HepG2 (cell line): ENCODE measurements around the gene MPP3. TPM values are rescaled to one million over a fixed set of nuclear protein-coding genes. Genes with fewer than 3 reads are reported as not detected.

ENCODE experiments used
- CAMTA2 ChIP-seq: sonication (generic); formaldehyde crosslinking; IDR thresholded peaks from 2 replicates; pipeline ENCODE4 v1.4.0; 2020; ENCODE audit warnings: mild to moderate bottlenecking, missing genetic modification reagents, borderline replicate concordance
- FOXO1 ChIP-seq: sonication (generic); formaldehyde crosslinking; IDR thresholded peaks from 2 replicates; pipeline ENCODE4 v1.4.0; 2020; ENCODE audit warnings: missing genetic modification reagents
- HMG20A ChIP-seq: IDR thresholded peaks from 2 replicates; pipeline ENCODE4 v1.6.1; 2016; ENCODE audit warnings: borderline replicate concordance
- KDM5A ChIP-seq: fragments of 200-600 bp; sonication (generic); IDR thresholded peaks from 2 replicates; pipeline ENCODE4 v1.7.0; 2018; ENCODE audit warnings: antibody characterized with exemption, mild to moderate bottlenecking, low read length, borderline replicate concordance
- NFE2 ChIP-seq: sonication (generic); formaldehyde crosslinking; IDR thresholded peaks from 2 replicates; pipeline ENCODE4 v1.4.0; 2020; ENCODE audit warnings: missing genetic modification reagents
- POLR2AphosphoS2 ChIP-seq: IDR thresholded peaks from 2 replicates; pipeline ENCODE4 v1.6.1; 2011; ENCODE audit warnings: low read depth, low read length, improper control_type of control experiment
- POLR2AphosphoS5 ChIP-seq: IDR thresholded peaks from 2 replicates; pipeline ENCODE4 v1.6.1; 2012; ENCODE audit warnings: low read depth, low read length
- RNF2 ChIP-seq: fragments of 450-650 bp; conservative IDR thresholded peaks from 2 replicates; pipeline ENCODE4 v1.6.1; 2016; ENCODE audit warnings: low read depth
- THRA ChIP-seq: sonication (generic); formaldehyde crosslinking; IDR thresholded peaks from 2 replicates; pipeline ENCODE4 v1.4.0; 2020; ENCODE audit warnings: missing genetic modification reagents, borderline replicate concordance
- U2AF2 ChIP-seq: fragments of 200-400 bp; formaldehyde crosslinking; IDR thresholded peaks from 2 replicates; pipeline ENCODE4 v1.6.1; 2017; ENCODE audit warnings: low read depth, mild to moderate bottlenecking, low read length
- ZNF333 ChIP-seq: sonication (generic); formaldehyde crosslinking; IDR thresholded peaks from 2 replicates; pipeline ENCODE4 v1.4.0; 2020; ENCODE audit warnings: mild to moderate bottlenecking, missing genetic modification reagents, borderline replicate concordance
- ZNF503 ChIP-seq: sonication (generic); formaldehyde crosslinking; IDR thresholded peaks from 2 replicates; pipeline ENCODE4 v1.4.0; 2020; ENCODE audit warnings: missing genetic modification reagents
- ZNF549 ChIP-seq: sonication (generic); formaldehyde crosslinking; IDR thresholded peaks from 2 replicates; pipeline ENCODE4 v1.5.0; 2020; ENCODE audit warnings: missing genetic modification reagents
- ZNF564 ChIP-seq: sonication (generic); formaldehyde crosslinking; IDR thresholded peaks from 2 replicates; pipeline ENCODE4 v1.8.1; 2023; ENCODE audit warnings: mild to moderate bottlenecking, missing genetic modification reagents
- ZNF670 ChIP-seq: sonication (generic); formaldehyde crosslinking; IDR thresholded peaks from 2 replicates; pipeline ENCODE4 v1.8.0; 2022; ENCODE audit warnings: mild to moderate bottlenecking, missing genetic modification reagents, borderline replicate concordance
- ZNF687 ChIP-seq: sonication (generic); formaldehyde crosslinking; IDR thresholded peaks from 2 replicates; pipeline ENCODE4 v1.5.1; 2020; ENCODE audit warnings: mild to moderate bottlenecking, missing genetic modification reagents, moderate library complexity
- ZSCAN21 ChIP-seq: sonication (generic); formaldehyde crosslinking; IDR thresholded peaks from 2 replicates; pipeline ENCODE4 v1.8.0; 2022; ENCODE audit warnings: mild to moderate bottlenecking, missing genetic modification reagents, moderate library complexity, borderline replicate concordance
- polyA plus RNA-seq, 8 experiments: library from polyadenylated mRNA; depleted of rRNA in 3 of 8; stranded (reverse) in 7 of 8; unstranded in 1 of 8; fragments of >200 nt; fragmentation: Illumina TruSeq in 4 of 8; extraction: Trizol in 4 of 8; gene quantifications; 2 replicates each; pipeline versions ENCODE4 v1.2.1 to v1.2.3, GENCODE V29; 2011 to 2016; ENCODE audit warnings: low read depth in 4 of 8, missing spikeins in 1 of 8, mixed read lengths in 1 of 8; ENCODE audit not compliant: insufficient read depth in 1 of 8
- total RNA-seq, 5 experiments: library from RNA; depleted of rRNA; stranded (reverse); fragments of >200 nt; fragmentation: Illumina TruSeq; extraction: Trizol; gene quantifications; 2 replicates each; pipeline ENCODE4 v1.2.3, GENCODE V29; 2016; ENCODE audit warnings: low read depth in 1 of 5
- TF ChIP-seq, protein P1 (sequence below): sonication (generic); formaldehyde crosslinking; IDR thresholded peaks from 2 replicates; pipeline ENCODE4 v1.4.0; 2020; ENCODE audit warnings: missing genetic modification reagents

MPP3 gene
- total and polyA plus RNA-seq, 2 of the 13 experiments (the other 11 are each of a cell fraction or from before 2014, with no cell fraction given), result 0.91 to 1.8 TPM

GRCh38 chr17:43778337-43779144, 54.4 kb downstream of the MPP3 start, which contains the start of gene DUSP3 (continued):
- TF ChIP-seq U2AF2, result peak; percentile 95
- TF ChIP-seq THRA (CRISPR knock-in tag), result no peak; the same call in 1 of the 2 replicates
- 0 out of 2 replicates have a peak, but pooled peaks have one; percentile 17 for TF ChIP-seq ZNF503 (CRISPR knock-in tag)
- no peak for TF ChIP-seq POLR2AphosphoS2
- TF ChIP-seq ZNF333 (CRISPR knock-in tag), result no peak; the same call in 1 of the 2 replicates
- TF ChIP-seq, protein P1, sequence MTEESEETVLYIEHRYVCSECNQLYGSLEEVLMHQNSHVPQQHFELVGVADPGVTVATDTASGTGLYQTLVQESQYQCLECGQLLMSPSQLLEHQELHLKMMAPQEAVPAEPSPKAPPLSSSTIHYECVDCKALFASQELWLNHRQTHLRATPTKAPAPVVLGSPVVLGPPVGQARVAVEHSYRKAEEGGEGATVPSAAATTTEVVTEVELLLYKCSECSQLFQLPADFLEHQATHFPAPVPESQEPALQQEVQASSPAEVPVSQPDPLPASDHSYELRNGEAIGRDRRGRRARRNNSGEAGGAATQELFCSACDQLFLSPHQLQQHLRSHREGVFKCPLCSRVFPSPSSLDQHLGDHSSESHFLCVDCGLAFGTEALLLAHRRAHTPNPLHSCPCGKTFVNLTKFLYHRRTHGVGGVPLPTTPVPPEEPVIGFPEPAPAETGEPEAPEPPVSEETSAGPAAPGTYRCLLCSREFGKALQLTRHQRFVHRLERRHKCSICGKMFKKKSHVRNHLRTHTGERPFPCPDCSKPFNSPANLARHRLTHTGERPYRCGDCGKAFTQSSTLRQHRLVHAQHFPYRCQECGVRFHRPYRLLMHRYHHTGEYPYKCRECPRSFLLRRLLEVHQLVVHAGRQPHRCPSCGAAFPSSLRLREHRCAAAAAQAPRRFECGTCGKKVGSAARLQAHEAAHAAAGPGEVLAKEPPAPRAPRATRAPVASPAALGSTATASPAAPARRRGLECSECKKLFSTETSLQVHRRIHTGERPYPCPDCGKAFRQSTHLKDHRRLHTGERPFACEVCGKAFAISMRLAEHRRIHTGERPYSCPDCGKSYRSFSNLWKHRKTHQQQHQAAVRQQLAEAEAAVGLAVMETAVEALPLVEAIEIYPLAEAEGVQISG (CRISPR knock-in tag), result peak; percentile 73
- TF ChIP-seq FOXO1 (CRISPR knock-in tag), result no peak; the same call in none of the 2 replicates
- TF ChIP-seq ZNF549 (CRISPR knock-in tag), result no peak
- peak; percentile 67; the same call in 1 of the 2 replicates for TF ChIP-seq CAMTA2
- no peak for TF ChIP-seq NFE2 (CRISPR knock-in tag)
- TF ChIP-seq RNF2, result peak; percentile 17; the same call in 1 of the 2 replicates
- TF ChIP-seq ZNF687 (CRISPR knock-in tag), result peak; percentile 95
- TF ChIP-seq POLR2AphosphoS5, result peak; percentile 77
- peak; percentile 47; the same call in 1 of the 2 replicates for TF ChIP-seq KDM5A
- peak; percentile 22; the same call in 1 of the 2 replicates for TF ChIP-seq HMG20A (CRISPR knock-in tag)
- peak; percentile 95 for TF ChIP-seq ZSCAN21 (CRISPR knock-in tag)
- TF ChIP-seq ZNF564 (CRISPR knock-in tag), result no peak; the same call in 1 of the 2 replicates
- TF ChIP-seq ZNF670, result 0 out of 2 replicates have a peak, but pooled peaks have one; percentile 34
